DOHH2 (cell line): ENCODE data around the gene GTF2F1.

Source experiments
- H3F3A ChIP-seq: fragments of 200-600 bp; sonication (generic), shearing (Covaris generic); 2 replicates; pipeline ENCODE4 v1.6.0; 2016; ENCODE audit warnings: antibody characterized with exemption, mild to moderate bottlenecking; ENCODE audit not compliant: control insufficient read depth, insufficient read depth
- H3K27ac ChIP-seq: fragments of 200-600 bp; sonication (generic); 2 replicates; pipeline ENCODE4 v1.5.1; 2014; ENCODE audit warnings: low read depth, mild to moderate bottlenecking, low read length, moderate library complexity
- H3K27me3 ChIP-seq: fragments of 200-600 bp; sonication (generic); 2 replicates; pipeline ENCODE4 v1.6.1; 2014; ENCODE audit warnings: mild to moderate bottlenecking, low read length, mixed read lengths; ENCODE audit not compliant: control insufficient read depth
- H3K36me3 ChIP-seq: fragments of 200-600 bp; sonication (generic); 2 replicates; pipeline ENCODE4 v1.6.1; 2014; ENCODE audit warnings: mild to moderate bottlenecking, low read length, moderate library complexity, mixed read lengths; ENCODE audit not compliant: control insufficient read depth
- H3K4me1 ChIP-seq: fragments of 200-600 bp; sonication (generic); 2 replicates; pipeline ENCODE4 v1.6.1; 2014; ENCODE audit warnings: mild to moderate bottlenecking, low read length, mixed read lengths; ENCODE audit not compliant: control insufficient read depth
- H3K4me2 ChIP-seq: fragments of 200-600 bp; sonication (generic); 2 replicates; pipeline ENCODE4 v1.6.0; 2014; ENCODE audit warnings: mild to moderate bottlenecking, low read length, moderate library complexity
- H3K4me3 ChIP-seq: fragments of 200-600 bp; sonication (generic); 2 replicates; pipeline ENCODE4 v1.5.1; 2014; ENCODE audit warnings: mild to moderate bottlenecking, low read length, mixed read lengths
- H3K79me2 ChIP-seq: fragments of 200-600 bp; sonication (generic); 2 replicates; pipeline ENCODE4 v1.6.1; 2014; ENCODE audit warnings: mild to moderate bottlenecking, low read length, mixed read lengths; ENCODE audit not compliant: control insufficient read depth
- H3K9me2 ChIP-seq: fragments of 200-600 bp; sonication (generic); replicated peaks from 2 replicates; pipeline ENCODE4 v1.6.1; 2014; ENCODE audit warnings: mild to moderate bottlenecking, low read length, mixed read lengths; ENCODE audit not compliant: control insufficient read depth
- H3K9me3 ChIP-seq: fragments of 200-600 bp; sonication (generic); 2 replicates; pipeline ENCODE4 v1.6.1; 2014; ENCODE audit warnings: antibody characterized with exemption, low read length, mixed read lengths; ENCODE audit not compliant: control insufficient read depth, insufficient read depth
- H4K20me1 ChIP-seq: fragments of 200-600 bp; sonication (generic); 2 replicates; pipeline ENCODE4 v1.6.0; 2014; ENCODE audit warnings: low read depth, mild to moderate bottlenecking, antibody characterized with exemption, low read length, moderate library complexity; ENCODE audit not compliant: control insufficient read depth, insufficient read depth
- CTCF ChIP-seq: fragments of 200-600 bp; sonication (generic); IDR thresholded peaks from one replicate; pipeline ENCODE4 v1.5.1; 2014; ENCODE audit warnings: antibody characterized with exemption, mild to moderate bottlenecking, low read depth, low read length; ENCODE audit not compliant: poor library complexity, severe bottlenecking
- EZH2phosphoT487 ChIP-seq: fragments of 200-600 bp; sonication (generic); IDR thresholded peaks from 2 replicates; pipeline ENCODE4 v1.6.1; 2017; ENCODE audit warnings: borderline replicate concordance, mild to moderate bottlenecking, antibody characterized with exemption, low read length, moderate library complexity, mixed read lengths

GTF2F1 gene

DNA sequence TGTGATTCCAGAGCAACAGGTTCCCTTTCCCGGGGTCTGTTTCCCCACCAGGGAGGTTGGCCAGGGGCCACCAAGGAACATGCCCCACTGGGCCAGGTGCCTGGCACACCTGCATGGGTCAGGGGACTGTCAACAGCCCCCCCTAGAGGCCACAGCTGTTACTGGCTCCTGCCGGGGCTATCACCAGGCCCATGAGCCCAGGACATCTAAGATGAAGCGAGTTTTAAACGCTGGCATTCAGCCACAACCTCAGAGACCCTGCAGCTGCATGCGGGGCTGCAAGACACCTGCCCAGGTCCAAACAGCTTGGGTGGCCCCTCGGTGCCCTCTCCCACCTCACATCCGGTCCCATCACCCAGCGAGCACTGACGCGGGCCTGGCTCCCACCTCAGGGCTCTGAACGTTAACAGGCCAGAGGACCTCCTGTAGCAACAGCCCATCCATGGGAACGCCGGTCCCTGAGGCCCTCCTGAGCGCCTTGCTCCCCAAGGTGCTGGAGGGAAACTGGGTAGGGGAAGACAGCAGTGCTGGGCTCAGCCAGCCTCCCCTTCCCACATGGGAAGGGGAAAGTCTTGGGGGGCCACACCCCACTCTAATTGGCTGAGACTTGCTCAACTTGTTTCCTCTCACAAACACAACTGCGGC lies 19.6 kb upstream of the GTF2F1 start:
- no peaks in the 10 kb centered on the region for H3K27me3 ChIP-seq
- TF ChIP-seq EZH2phosphoT487 (no peak), CTCF (peak; percentile 89)
- H3K4me2 ChIP-seq, result no peak overlapping the region
- H3K79me2 ChIP-seq, result no peaks in the 10 kb centered on the region
- peaks cover 45% of the 10 kb centered on the region for H3K36me3 ChIP-seq
- no peak overlapping the region for H3K4me3 ChIP-seq
- no peak overlapping the region for H3K27ac ChIP-seq
- H4K20me1 ChIP-seq, result no peaks in the 10 kb centered on the region
- no peaks in the 10 kb centered on the region for H3K4me1 ChIP-seq
- H3K9me3 ChIP-seq, result no peaks in the 10 kb centered on the region
- peaks cover 11% of the 10 kb centered on the region for H3F3A ChIP-seq
- no peaks in the 10 kb centered on the region for H3K9me2 ChIP-seq

- no peaks in the 10 kb centered on the region for H3K9me3 ChIP-seq
- H3K79me2 ChIP-seq, result no peaks in the 10 kb centered on the region
- no peak overlapping the region for H3K27ac ChIP-seq
- H3K27me3 ChIP-seq, result no peaks in the 10 kb centered on the region
- TF ChIP-seq EZH2phosphoT487 (no peak), CTCF (no peak)
- H3K36me3 ChIP-seq, result peaks cover 39% of the 10 kb centered on the region
- no peaks in the 10 kb centered on the region for H3K9me2 ChIP-seq
- H4K20me1 ChIP-seq, result no peaks in the 10 kb centered on the region
- no peaks in the 10 kb centered on the region for H3K4me1 ChIP-seq
- no peak overlapping the region for H3K4me3 ChIP-seq
- H3K4me2 ChIP-seq, result no peak overlapping the region
- H3F3A ChIP-seq, result peaks cover 11% of the 10 kb centered on the region
Measured at GRCh38 chr19:6412061-6412446, 19.1 kb upstream of the GTF2F1 start.

GRCh38 chr19:6409346-6409745 lies 16.4 kb upstream of the GTF2F1 start:
- no peaks in the 10 kb centered on the region for H3K9me3 ChIP-seq
- TF ChIP-seq CTCF, result no peak
- no peak for TF ChIP-seq EZH2phosphoT487
- no peaks in the 10 kb centered on the region for H4K20me1 ChIP-seq
- H3K9me2 ChIP-seq, result no peaks in the 10 kb centered on the region
- H3K4me1 ChIP-seq, result no peaks in the 10 kb centered on the region
- peaks cover 12% of the 10 kb centered on the region for H3K36me3 ChIP-seq
- H3K27ac ChIP-seq, result no peak overlapping the region
- H3K4me3 ChIP-seq, result no peak overlapping the region
- H3K27me3 ChIP-seq, result no peaks in the 10 kb centered on the region
- peaks cover 11% of the 10 kb centered on the region for H3F3A ChIP-seq
- H3K4me2 ChIP-seq, result no peak overlapping the region
- no peaks in the 10 kb centered on the region for H3K79me2 ChIP-seq
